Liver (tissue), 3 donors: ENCODE results near the gene SPOCK2.

Source experiments
- CTCF ChIP-seq: fragments of 150-350 bp; IDR thresholded peaks from 2 replicates; pipeline ENCODE4 v1.5.1; 2017; ENCODE audit warnings: improper control_type of control experiment, low read depth, low read length; ENCODE audit not compliant: missing input control
- GABPA ChIP-seq, 2 donors: IDR thresholded peaks in 1 of 2; conservative IDR thresholded peaks in 1 of 2; 2 replicates each; pipeline ENCODE4 v1.6.1; 2016; ENCODE audit warnings: antibody characterized with exemption in 2 of 2, mild to moderate bottlenecking in 1 of 2, moderate library complexity in 1 of 2
- MAX ChIP-seq: IDR thresholded peaks from 2 replicates; pipeline ENCODE4 v1.6.1; 2016; ENCODE audit warnings: antibody characterized with exemption
- REST ChIP-seq: IDR thresholded peaks from 2 replicates; pipeline ENCODE4 v1.6.1; 2016; ENCODE audit warnings: antibody characterized with exemption, mild to moderate bottlenecking
- SP1 ChIP-seq: IDR thresholded peaks from 2 replicates; pipeline ENCODE4 v1.6.1; 2018; ENCODE audit warnings: antibody characterized with exemption, mild to moderate bottlenecking
- TAF1 ChIP-seq: conservative IDR thresholded peaks from 2 replicates; pipeline ENCODE4 v1.6.1; 2016; ENCODE audit warnings: antibody characterized with exemption, mild to moderate bottlenecking
- donor health status: healthy.
- donor health status: healthy.

- TF ChIP-seq SP1: no peak
- no peak for TF ChIP-seq MAX
- TF ChIP-seq CTCF: no peak
- no peak for TF ChIP-seq TAF1
- TF ChIP-seq GABPA (IDR thresholded peaks at IDR 0.05 in 1 of 2, conservative IDR thresholded peaks at IDR 0.05 in 1 of 2): no peak
- TF ChIP-seq REST: no peak
Observed at GRCh38 chr10:72106896-72107295, 18.5 kb upstream of the SPOCK2 start.
